ENCODE measurements around the gene GSTK1.

- TF ChIP-seq EZH2 (IDR thresholded peaks at IDR 0.05; ENCODE audit: borderline replicate concordance) (no peak), CTCF (IDR thresholded peaks at IDR 0.05; ENCODE audit: poor library complexity) (no peak), EZH2phosphoT487 (IDR thresholded peaks at IDR 0.05; ENCODE audit: low read depth, severe bottlenecking, unreplicated experiment) (no peak)
Measured at GRCh38 chr7:143230602-143231457, 32.4 kb upstream of the GSTK1 start.

Measured in hepatocyte (in vitro differentiated cells).